T-cell (primary cell): ENCODE data around the gene KRTAP16-1. TPM values are rescaled to one million over a fixed set of nuclear protein-coding genes. Genes with fewer than 3 reads are reported as not detected.

Experiments used
- ATAC-seq, 4 experiments: fragments of 200-7000 bp in 3 of 4; fragments of 150-1000 bp in 1 of 4; cut with Tn5 transposase; replicated peaks in 1 of 4; 1 replicate in 3 of 4; 2 replicates in 1 of 4; pipeline ENCODE4 v1.10.0; 2021; ENCODE audit warnings: moderate library complexity in 3 of 4, mild to moderate bottlenecking in 2 of 4, moderate number of reproducible peaks in 1 of 4
- CTCF ChIA-PET, 2 donors: fragments of 300-600 bp; sonication (Branson Sonifier 250); formaldehyde crosslinking; loops; one replicate each; lab custom pipeline; 2022; ENCODE audit warnings: antibody characterized with exemption in 2 of 2; lab: Charles Lee
- POLR2A ChIA-PET, 2 donors: fragments of 300-600 bp; sonication (Branson Sonifier 250); formaldehyde crosslinking; loops; one replicate each; lab custom pipeline; 2022; ENCODE audit warnings: antibody characterized with exemption in 2 of 2; lab: Charles Lee
- DNase-seq, 35 experiments: peaks; one replicate each; pipeline versions ENCODE4 v3.0.0 to v3.0.0-alpha.2; 2013 to 2023
- H3K27ac ChIP-seq: one replicate; pipeline ENCODE4 v1.5.1; 2013; ENCODE audit warnings: low read length
- H3K27me3 ChIP-seq, 2 experiments: replicated peaks in 1 of 2; 1 replicate in 1 of 2; 2 replicates in 1 of 2; pipeline versions ENCODE4 v1.6.1 to v1.7.0; 2013; ENCODE audit warnings: low read length in 1 of 2, mixed read lengths in 1 of 2; ENCODE audit not compliant: control insufficient read depth in 2 of 2, insufficient read depth in 2 of 2; ENCODE audit errors: extremely low read depth in 1 of 2
- H3K36me3 ChIP-seq, 2 donors: 1 replicate in 1 of 2; 2 replicates in 1 of 2; pipeline versions ENCODE4 v1.6.1 to v1.7.0; 2013; ENCODE audit warnings: low read length in 1 of 2; ENCODE audit not compliant: control insufficient read depth in 2 of 2, insufficient read depth in 1 of 2; ENCODE audit errors: extremely low read depth in 1 of 2
- H3K4me1 ChIP-seq, 2 experiments: 1 replicate in 1 of 2; 2 replicates in 1 of 2; pipeline versions ENCODE4 v1.6.1 to v1.7.0; 2013; ENCODE audit warnings: low read length in 2 of 2, mixed read lengths in 1 of 2; ENCODE audit not compliant: insufficient read depth in 2 of 2, control insufficient read depth in 1 of 2; ENCODE audit errors: extremely low read depth in 1 of 2
- H3K4me3 ChIP-seq, 2 donors: 1 replicate in 1 of 2; 2 replicates in 1 of 2; pipeline versions ENCODE4 v1.5.1 to v1.7.0; 2013; ENCODE audit warnings: mild to moderate bottlenecking in 2 of 2, low read length in 1 of 2, moderate library complexity in 1 of 2; ENCODE audit not compliant: control insufficient read depth in 1 of 2; ENCODE audit errors: extremely low read depth in 1 of 2
- H3K9me3 ChIP-seq: 2 replicates; pipeline ENCODE4 v1.7.0; 2013
- H3K27ac Mint-ChIP-seq, 2 donors: one replicate each; pipeline ENCODE4 v1.8.0; 2020 to 2021; ENCODE audit warnings: mild to moderate bottlenecking in 2 of 2, mixed read lengths in 2 of 2
- H3K27me3 Mint-ChIP-seq, 2 donors: one replicate each; pipeline ENCODE4 v1.8.0; 2021 to 2022; ENCODE audit warnings: mixed read lengths in 2 of 2
- H3K36me3 Mint-ChIP-seq: one replicate; pipeline ENCODE4 v1.8.0; 2021; ENCODE audit warnings: mixed read lengths
- H3K4me1 Mint-ChIP-seq, 3 donors: one replicate each; pipeline ENCODE4 v1.8.0; 2020 to 2022; ENCODE audit warnings: mixed read lengths in 3 of 3, mild to moderate bottlenecking in 1 of 3
- H3K4me3 Mint-ChIP-seq, 3 donors: one replicate each; pipeline ENCODE4 v1.8.0; 2020 to 2022; ENCODE audit warnings: mild to moderate bottlenecking in 3 of 3, mixed read lengths in 3 of 3, moderate library complexity in 3 of 3
- H3K9me3 Mint-ChIP-seq, 3 donors: one replicate each; pipeline ENCODE4 v1.8.0; 2020 to 2022; ENCODE audit warnings: mixed read lengths in 3 of 3
- WGBS: methylation state at CpG from one replicate; pipeline ENCODE4 v1.1.5; 2013; ENCODE audit warnings: missing lambda C conversion rate; ENCODE audit not compliant: insufficient coverage; 5-methylcytosine and 5-hydroxymethylcytosine counted together
- total RNA-seq, 35 experiments: library from RNA in 6 of 35; stranded (reverse) in 6 of 35; fragments of 120-200 nt in 1 of 35; gene quantifications; one replicate each; pipeline versions ENCODE4 v1.2.1 to v1.2.4 and lab custom pipeline; 2013 to 2026

The KRTAP16-1 gene
- total RNA-seq, 5 donors from 2014 or later (not counting 1 experiment from before 2014, with no cell fraction given) = 0.16 to 1.1 (median 0.45) TPM; not detected in 1

GRCh38 chr17:41322903-41323895, 14.1 kb upstream of the KRTAP16-1 start:
- Mint-ChIP-seq H3K4me3 (no peak overlapping the region), H3K4me1 (peaks cover 32 to 61% (median 56%) of the 10 kb centered on the region in 3 donors), H3K9me3 (peaks cover 8 to 13% (median 9%) of the 10 kb centered on the region in 3 donors), H3K27ac (peak overlapping the region; percentile 72 to 81), H3K27me3 (no peaks in the 10 kb centered on the region), H3K36me3 (peaks cover 7% of the 10 kb centered on the region)
- DNase-seq (no peak), ATAC-seq (no peak)
- H3K36me3 ChIP-seq = no peaks in the 10 kb centered on the region
- H3K4me1 ChIP-seq = peaks cover 2 to 61% of the 10 kb centered on the region in 2 experiments
- ChIA-PET CTCF (interaction anchor here (0.6 to 2.1 kb wide), 21 partner anchors 13 to 466 kb away, joined by 3 to 21 read pairs (median 4); partner anchors contain the start of gene KRTAP16-1 (in 1 of the 2)), POLR2A (interaction anchor here in 1 of 2 donors (0.5 to 1.4 kb wide), 2 partner anchors 15 to 342 kb away, joined by 3 to 4 read pairs; no protein-coding TSS in a partner anchor)
- no peak overlapping the region for H3K4me3 ChIP-seq
- H3K27ac ChIP-seq = no peak overlapping the region
- 98% methylated on average over 6 of the region's 11 CpGs for whole genome bisulfite sequencing
- H3K9me3 ChIP-seq = no peaks in the 10 kb centered on the region
- peaks cover 0 to 2% of the 10 kb centered on the region in 2 experiments for H3K27me3 ChIP-seq

GRCh38 chr17:41322094-41322902, 13.2 kb upstream of the KRTAP16-1 start:
- H3K4me3 Mint-ChIP-seq = no peak overlapping the region
- H3K4me1 ChIP-seq = peaks cover 2 to 52% of the 10 kb centered on the region in 2 experiments
- H3K9me3 ChIP-seq = no peaks in the 10 kb centered on the region
- peaks cover 8 to 13% (median 9%) of the 10 kb centered on the region in 3 donors for H3K9me3 Mint-ChIP-seq
- no peak overlapping the region for H3K27ac ChIP-seq
- H3K27ac Mint-ChIP-seq = peak overlapping the region; percentile 72 to 81
- H3K36me3 Mint-ChIP-seq = peaks cover 7% of the 10 kb centered on the region
- no peaks in the 10 kb centered on the region for H3K36me3 ChIP-seq
- CTCF ChIA-PET = interaction anchor here (0.6 to 2.1 kb wide), 22 partner anchors 9 to 465 kb away, joined by 3 to 21 read pairs (median 4); partner anchors contain the start of gene KRTAP16-1 (in 1 of the 2)
- no peak overlapping the region for H3K4me3 ChIP-seq
- ATAC-seq (peak; percentile 70 to 80 (median 75)), DNase-seq (peak in 3 of 35 experiments; percentile 32 to 73 (median 42))
- POLR2A ChIA-PET = interaction anchor here (0.5 to 1.4 kb wide), 5 partner anchors 14 to 1120 kb away, joined by 3 to 4 read pairs (median 4); partner anchors contain the start of gene KRTAP16-1 (in 1 of the 2)
- no peaks in the 10 kb centered on the region for H3K27me3 ChIP-seq
- H3K4me1 Mint-ChIP-seq = peaks cover 30 to 56% (median 52%) of the 10 kb centered on the region in 3 donors
- H3K27me3 Mint-ChIP-seq = no peaks in the 10 kb centered on the region
- WGBS = 0% methylated on average over 1 of the region's 5 CpGs

GRCh38 chr17:41318231-41318630, 9.1 kb upstream of the KRTAP16-1 start:
- CTCF ChIA-PET = no interaction called here
- Mint-ChIP-seq H3K36me3 (peaks cover 7% of the 10 kb centered on the region), H3K9me3 (peaks cover 8 to 13% (median 9%) of the 10 kb centered on the region in 3 donors), H3K4me3 (no peak overlapping the region), H3K4me1 (peaks cover 10 to 20% (median 16%) of the 10 kb centered on the region in 3 donors), H3K27ac (no peak overlapping the region), H3K27me3 (no peaks in the 10 kb centered on the region)
- ATAC-seq (no peak), DNase-seq (no peak)
- POLR2A ChIA-PET = no interaction called here
- Histone ChIP-seq H3K36me3 (no peaks in the 10 kb centered on the region), H3K27me3 (peaks cover 0 to 7% of the 10 kb centered on the region in 2 experiments), H3K4me1 (peaks cover 2 to 12% of the 10 kb centered on the region in 2 experiments), H3K4me3 (no peak overlapping the region), H3K9me3 (no peaks in the 10 kb centered on the region), H3K27ac (no peak overlapping the region)
- WGBS = no CpG with 5 or more reads among the region's 2 CpGs

- CTCF ChIA-PET = interaction anchor here in 1 of 2 donors (0.7 kb wide), 1 partner anchor 98 kb away, joined by 4 read pairs; no protein-coding TSS in a partner anchor
Observed at GRCh38 chr17:41315814-41316445, 6.8 kb upstream of the KRTAP16-1 start.

GRCh38 chr17:41315204-41315794, 6.2 kb upstream of the KRTAP16-1 start, which contains the start of gene KRTAP17-1:
TSS of gene KRTAP17-1 (minus strand) at chr17:41315710. CDS start at chr17:41315650, 60 bp downstream.
- Mint-ChIP-seq H3K4me1 (peaks cover 17 to 22% (median 18%) of the 10 kb centered on the region in 3 donors), H3K36me3 (peaks cover 11% of the 10 kb centered on the region), H3K27ac (peak within 1 kb of the TSS in 1 of 2 donors; percentile 21), H3K4me3 (no peak within 1 kb of the TSS), H3K9me3 (peaks cover 5 to 13% (median 5%) of the 10 kb centered on the region in 3 donors), H3K27me3 (no peaks in the 10 kb centered on the region)
- H3K9me3 ChIP-seq = no peaks in the 10 kb centered on the region
- H3K4me1 ChIP-seq = peaks cover 2 to 13% of the 10 kb centered on the region in 2 experiments
- peaks cover 0 to 7% of the 10 kb centered on the region in 2 experiments for H3K27me3 ChIP-seq
- no peaks in the 10 kb centered on the region for H3K36me3 ChIP-seq
- DNase-seq (no peak), ATAC-seq (no peak)
- WGBS = 97% methylated on average over 13 of the region's 24 CpGs
- no peak within 1 kb of the TSS for H3K4me3 ChIP-seq
- POLR2A ChIA-PET = no interaction called here
- H3K27ac ChIP-seq = no peak within 1 kb of the TSS
- CTCF ChIA-PET = no interaction called here

More at GRCh38 chr17:41315814-41316445, 6.8 kb upstream of the KRTAP16-1 start:
- DNase-seq = no peak
- Histone ChIP-seq H3K27me3 (peaks cover 0 to 7% of the 10 kb centered on the region in 2 experiments), H3K4me1 (peaks cover 0 to 6% of the 10 kb centered on the region in 2 experiments), H3K4me3 (no peak overlapping the region), H3K9me3 (no peaks in the 10 kb centered on the region), H3K27ac (no peak overlapping the region), H3K36me3 (no peaks in the 10 kb centered on the region)
- H3K36me3 Mint-ChIP-seq = peaks cover 11% of the 10 kb centered on the region
- ATAC-seq = no peak
- no peak overlapping the region for H3K27ac Mint-ChIP-seq
- peaks cover 11 to 16% (median 12%) of the 10 kb centered on the region in 3 donors for H3K4me1 Mint-ChIP-seq
- POLR2A ChIA-PET = no interaction called here
- WGBS = 91% methylated on average over 8 of the region's 17 CpGs
- H3K4me3 Mint-ChIP-seq = no peak overlapping the region
- peaks cover 8 to 13% (median 9%) of the 10 kb centered on the region in 3 donors for H3K9me3 Mint-ChIP-seq
- H3K27me3 Mint-ChIP-seq = no peaks in the 10 kb centered on the region
